Measurements from ENCODE around the gene OBSCN. TPM values are rescaled to one million over a fixed set of nuclear protein-coding genes. Genes with fewer than 3 reads are reported as not detected.
"Not testable (repeated sequence)": the region's sequence is repeated elsewhere in the genome, so short reads cannot be mapped to it uniquely, and the experiment has no call there.

The OBSCN gene
- total and polyA plus RNA-seq, 5 donors from 2014 or later: 0.13 to 57.1 (median 1.1) TPM

DNA sequence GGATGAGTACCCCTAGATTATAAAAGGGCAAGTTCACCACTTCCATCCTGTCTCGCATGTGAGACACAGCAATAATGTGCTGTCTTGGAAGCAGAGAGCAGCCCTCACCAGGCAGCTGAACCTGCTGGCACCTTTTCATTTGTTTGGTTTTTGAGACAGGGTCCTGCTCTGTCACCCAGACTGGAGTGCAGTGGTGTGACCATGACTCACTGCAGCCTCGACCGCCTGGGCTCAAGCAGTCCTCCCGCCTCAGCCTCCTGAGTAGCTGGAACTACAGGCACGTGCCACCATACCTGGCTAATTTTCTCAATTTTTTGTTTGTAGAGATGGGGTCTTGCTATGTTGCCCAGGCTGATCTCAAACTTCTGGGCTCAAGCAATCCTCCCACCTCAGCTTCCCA lies 20.3 kb downstream of the OBSCN start:
- H3K27ac ChIP-seq (ENCODE audit: insufficient read depth, low read length, poor library complexity, severe bottlenecking); H3K4me1 ChIP-seq (ENCODE audit: control insufficient read depth, insufficient read depth, low read length, poor library complexity, severe bottlenecking); H3K4me3 Mint-ChIP-seq; H3K27me3 Mint-ChIP-seq; H3K9me3 ChIP-seq (ENCODE audit: control insufficient read depth in 2 of 2, low read length in 2 of 2); H3K4me1 Mint-ChIP-seq; H3K27me3 ChIP-seq (ENCODE audit: control insufficient read depth, insufficient read depth, low read length); H3K27ac Mint-ChIP-seq; ATAC-seq (ENCODE audit: low read depth in 2 of 2); H3K4me3 ChIP-seq (ENCODE audit: low read depth, low read length); DNase-seq: not testable (repeated sequence)
- Mint-ChIP-seq H3K9me3 (peaks cover 0 to 10% (median 1%) of the 10 kb centered on the region in 7 donors), H3K36me3 (peaks cover 80% of the 10 kb centered on the region)
- peaks cover 21% of the 10 kb centered on the region for H3K36me3 ChIP-seq (ENCODE audit: control insufficient read depth, insufficient read depth, low read length)

- Histone ChIP-seq H3K36me3 (ENCODE audit: control insufficient read depth, insufficient read depth, low read length) (peaks cover 21% of the 10 kb centered on the region), H3K4me3 (ENCODE audit: low read depth, low read length) (no peak overlapping the region), H3K9me3 (ENCODE audit: control insufficient read depth in 2 of 2, low read length in 2 of 2) (peaks cover 0 to 5% of the 10 kb centered on the region in 2 experiments), H3K27me3 (ENCODE audit: control insufficient read depth, insufficient read depth, low read length) (no peaks in the 10 kb centered on the region), H3K4me1 (ENCODE audit: control insufficient read depth, insufficient read depth, low read length, poor library complexity, severe bottlenecking) (no peaks in the 10 kb centered on the region), H3K27ac (ENCODE audit: insufficient read depth, low read length, poor library complexity, severe bottlenecking) (no peak overlapping the region)
- no peak overlapping the region for H3K4me3 Mint-ChIP-seq
- H3K27me3 Mint-ChIP-seq: no peaks in the 10 kb centered on the region
- DNase-seq (no peak), ATAC-seq (ENCODE audit: low read depth in 2 of 2) (no peak)
- H3K9me3 Mint-ChIP-seq: peaks cover 0 to 14% (median 2%) of the 10 kb centered on the region in 7 donors
- H3K36me3 Mint-ChIP-seq: peaks cover 80% of the 10 kb centered on the region
- peak overlapping the region in 1 of 3 donors; percentile 12 for H3K27ac Mint-ChIP-seq
- peaks cover 0 to 8% (median under 1%) of the 10 kb centered on the region in 4 donors for H3K4me1 Mint-ChIP-seq
Measured at GRCh38 chr1:228228601-228229074, 20.8 kb downstream of the OBSCN start.

DNA sequence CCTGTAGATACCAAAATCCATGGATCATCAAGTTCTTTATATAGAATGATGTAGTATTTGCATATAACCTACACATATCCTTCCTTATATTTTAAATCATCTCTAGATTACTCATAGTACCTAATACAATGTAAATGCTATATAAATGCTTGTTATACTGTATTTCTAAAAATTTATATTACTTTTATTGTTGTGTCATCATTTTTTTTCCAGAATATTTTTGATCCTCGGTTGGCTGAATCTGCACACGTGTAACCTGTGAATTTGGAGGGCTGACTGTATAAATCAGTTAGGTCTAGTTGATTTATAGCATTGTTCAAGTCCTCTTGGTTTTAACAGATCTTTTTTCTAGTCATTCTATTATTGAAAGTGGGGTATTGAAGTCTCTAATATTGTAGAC lies 23.3 kb downstream of the OBSCN start:
- H3K27ac Mint-ChIP-seq: no peak overlapping the region

GRCh38 chr1:228233136-228233535 lies 25.3 kb downstream of the OBSCN start:
- Histone ChIP-seq H3K27me3 (ENCODE audit: control insufficient read depth, insufficient read depth, low read length) (no peaks in the 10 kb centered on the region), H3K4me1 (ENCODE audit: control insufficient read depth, insufficient read depth, low read length, poor library complexity, severe bottlenecking) (no peaks in the 10 kb centered on the region), H3K4me3 (ENCODE audit: low read depth, low read length) (no peak overlapping the region), H3K36me3 (ENCODE audit: control insufficient read depth, insufficient read depth, low read length) (peaks cover 12% of the 10 kb centered on the region), H3K9me3 (ENCODE audit: control insufficient read depth in 2 of 2, low read length in 2 of 2) (peaks cover 0 to 9% of the 10 kb centered on the region in 2 experiments), H3K27ac (ENCODE audit: insufficient read depth, low read length, poor library complexity, severe bottlenecking) (no peak overlapping the region)
- DNase-seq: no peak
- Mint-ChIP-seq H3K36me3 (peaks cover 65% of the 10 kb centered on the region), H3K9me3 (peaks cover 0 to 26% (median 9%) of the 10 kb centered on the region in 7 donors), H3K27me3 (no peaks in the 10 kb centered on the region), H3K4me1 (peaks cover 0 to 10% (median 2%) of the 10 kb centered on the region in 4 donors), H3K4me3 (no peak overlapping the region), H3K27ac (no peak overlapping the region)
- no peak for ATAC-seq (ENCODE audit: low read depth in 2 of 2)

More for the DNA sequence above, 23.3 kb downstream of the OBSCN start:
- Histone ChIP-seq H3K9me3 (ENCODE audit: control insufficient read depth in 2 of 2, low read length in 2 of 2) (peaks cover 0 to 6% of the 10 kb centered on the region in 2 experiments), H3K36me3 (ENCODE audit: control insufficient read depth, insufficient read depth, low read length) (peaks cover 12% of the 10 kb centered on the region), H3K4me3 (ENCODE audit: low read depth, low read length) (no peak overlapping the region), H3K27me3 (ENCODE audit: control insufficient read depth, insufficient read depth, low read length) (no peaks in the 10 kb centered on the region), H3K4me1 (ENCODE audit: control insufficient read depth, insufficient read depth, low read length, poor library complexity, severe bottlenecking) (no peaks in the 10 kb centered on the region), H3K27ac (ENCODE audit: insufficient read depth, low read length, poor library complexity, severe bottlenecking) (no peak overlapping the region)
- DNase-seq: no peak
- Mint-ChIP-seq H3K4me1 (peaks cover 0 to 10% (median 2%) of the 10 kb centered on the region in 4 donors), H3K27me3 (no peaks in the 10 kb centered on the region), H3K9me3 (peaks cover 0 to 19% (median 8%) of the 10 kb centered on the region in 7 donors), H3K36me3 (peaks cover 72% of the 10 kb centered on the region), H3K4me3 (no peak overlapping the region)
- no peak for ATAC-seq (ENCODE audit: low read depth in 2 of 2)

GRCh38 chr1:228234921-228235320 lies 27.1 kb downstream of the OBSCN start:
- Histone ChIP-seq H3K4me1 (ENCODE audit: control insufficient read depth, insufficient read depth, low read length, poor library complexity, severe bottlenecking) (no peaks in the 10 kb centered on the region), H3K4me3 (ENCODE audit: low read depth, low read length) (no peak overlapping the region), H3K36me3 (ENCODE audit: control insufficient read depth, insufficient read depth, low read length) (peaks cover 12% of the 10 kb centered on the region), H3K27ac (ENCODE audit: insufficient read depth, low read length, poor library complexity, severe bottlenecking) (no peak overlapping the region), H3K27me3 (ENCODE audit: control insufficient read depth, insufficient read depth, low read length) (no peaks in the 10 kb centered on the region), H3K9me3 (ENCODE audit: control insufficient read depth in 2 of 2, low read length in 2 of 2) (peaks cover 0 to 9% of the 10 kb centered on the region in 2 experiments)
- Mint-ChIP-seq H3K4me3 (no peak overlapping the region), H3K36me3 (peaks cover 70% of the 10 kb centered on the region), H3K9me3 (peaks cover 3 to 29% (median 11%) of the 10 kb centered on the region in 7 donors), H3K27ac (no peak overlapping the region), H3K4me1 (peaks cover 0 to 10% (median 7%) of the 10 kb centered on the region in 4 donors), H3K27me3 (no peaks in the 10 kb centered on the region)
- ATAC-seq (ENCODE audit: low read depth in 2 of 2): no peak
- no peak for DNase-seq

DNA sequence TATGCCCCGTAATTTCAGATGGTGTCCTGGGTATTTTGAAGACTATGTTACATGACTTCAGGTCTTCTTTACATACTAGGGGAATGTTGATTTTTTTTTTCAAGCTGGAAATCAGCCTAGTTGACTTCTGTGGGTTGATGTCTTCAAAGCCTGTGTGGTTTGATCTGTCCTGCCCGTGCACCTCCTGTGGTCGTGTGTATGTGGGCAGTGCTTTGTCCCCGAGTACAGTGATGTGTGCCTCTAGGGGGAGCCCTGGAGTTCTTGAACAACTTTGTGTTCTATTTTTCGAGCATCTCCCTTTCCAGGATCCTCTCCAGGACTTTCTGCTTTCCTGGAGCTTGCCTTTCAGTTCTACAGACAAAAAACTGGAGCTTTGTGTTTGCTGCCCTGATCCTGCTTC lies 28.9 kb downstream of the OBSCN start:
- H3K27me3 Mint-ChIP-seq: no peaks in the 10 kb centered on the region
- Histone ChIP-seq H3K27ac (ENCODE audit: insufficient read depth, low read length, poor library complexity, severe bottlenecking) (no peak overlapping the region), H3K4me1 (ENCODE audit: control insufficient read depth, insufficient read depth, low read length, poor library complexity, severe bottlenecking) (no peaks in the 10 kb centered on the region), H3K9me3 (ENCODE audit: control insufficient read depth in 2 of 2, low read length in 2 of 2) (peaks cover 11 to 16% of the 10 kb centered on the region in 2 experiments), H3K27me3 (ENCODE audit: control insufficient read depth, insufficient read depth, low read length) (no peaks in the 10 kb centered on the region), H3K4me3 (ENCODE audit: low read depth, low read length) (no peak overlapping the region), H3K36me3 (ENCODE audit: control insufficient read depth, insufficient read depth, low read length) (peaks cover 15% of the 10 kb centered on the region)
- peak overlapping the region in 1 of 4 donors; percentile 2 for H3K4me3 Mint-ChIP-seq
- ATAC-seq (ENCODE audit: low read depth in 2 of 2): no peak
- H3K36me3 Mint-ChIP-seq: peaks cover 72% of the 10 kb centered on the region
- no peak overlapping the region for H3K27ac Mint-ChIP-seq
- peak in 1 of 3 donors; percentile 29 for DNase-seq
- peaks cover 3 to 43% (median 16%) of the 10 kb centered on the region in 7 donors for H3K9me3 Mint-ChIP-seq
- peaks cover 0 to 7% (median 6%) of the 10 kb centered on the region in 4 donors for H3K4me1 Mint-ChIP-seq

DNA sequence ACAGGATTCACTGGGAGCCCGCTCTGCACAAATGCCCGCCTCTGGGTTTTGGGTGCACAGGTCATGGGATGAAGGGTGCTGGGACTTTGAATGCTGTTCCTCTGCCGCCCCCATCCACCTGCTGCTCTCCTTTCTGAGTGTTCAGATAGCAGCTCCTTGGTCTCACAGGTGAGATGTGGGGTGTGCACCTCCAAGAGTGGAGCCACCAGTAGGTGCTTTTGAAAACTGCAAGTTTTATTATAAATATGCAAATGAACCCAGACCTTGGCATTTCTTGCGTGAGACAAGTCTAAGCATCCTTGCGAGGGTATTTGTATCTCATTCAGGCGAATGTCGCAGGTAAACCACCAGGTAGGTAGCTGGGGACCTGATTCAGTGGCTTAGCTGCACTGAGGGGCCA lies 30.2 kb downstream of the OBSCN start:
- Histone ChIP-seq H3K9me3 (ENCODE audit: control insufficient read depth in 2 of 2, low read length in 2 of 2) (peaks cover 23 to 25% of the 10 kb centered on the region in 2 experiments), H3K36me3 (ENCODE audit: control insufficient read depth, insufficient read depth, low read length) (peaks cover 16% of the 10 kb centered on the region), H3K4me1 (ENCODE audit: control insufficient read depth, insufficient read depth, low read length, poor library complexity, severe bottlenecking) (no peaks in the 10 kb centered on the region), H3K27ac (ENCODE audit: insufficient read depth, low read length, poor library complexity, severe bottlenecking) (no peak overlapping the region), H3K4me3 (ENCODE audit: low read depth, low read length) (no peak overlapping the region), H3K27me3 (ENCODE audit: control insufficient read depth, insufficient read depth, low read length) (no peaks in the 10 kb centered on the region)
- DNase-seq (no peak), ATAC-seq (ENCODE audit: low read depth in 2 of 2) (no peak)
- Mint-ChIP-seq H3K36me3 (peaks cover 73% of the 10 kb centered on the region), H3K4me3 (no peak overlapping the region), H3K4me1 (peaks cover 0 to 7% (median 4%) of the 10 kb centered on the region in 4 donors), H3K27ac (no peak overlapping the region), H3K27me3 (no peaks in the 10 kb centered on the region), H3K9me3 (peaks cover 3 to 50% (median 23%) of the 10 kb centered on the region in 7 donors)

GRCh38 chr1:228238461-228238860 lies 30.6 kb downstream of the OBSCN start:
- H3K36me3 ChIP-seq (ENCODE audit: control insufficient read depth, insufficient read depth, low read length): peaks cover 20% of the 10 kb centered on the region
- no peak overlapping the region for H3K27ac ChIP-seq (ENCODE audit: insufficient read depth, low read length, poor library complexity, severe bottlenecking)
- peaks cover 4 to 51% (median 22%) of the 10 kb centered on the region in 7 donors for H3K9me3 Mint-ChIP-seq
- DNase-seq (no peak), ATAC-seq (ENCODE audit: low read depth in 2 of 2) (no peak)
- H3K9me3 ChIP-seq (ENCODE audit: control insufficient read depth in 2 of 2, low read length in 2 of 2): peaks cover 23 to 28% of the 10 kb centered on the region in 2 experiments
- no peak overlapping the region for H3K4me3 Mint-ChIP-seq
- peaks cover 73% of the 10 kb centered on the region for H3K36me3 Mint-ChIP-seq
- H3K4me1 Mint-ChIP-seq: peaks cover 0 to 7% (median 4%) of the 10 kb centered on the region in 4 donors
- H3K4me1 ChIP-seq (ENCODE audit: control insufficient read depth, insufficient read depth, low read length, poor library complexity, severe bottlenecking): no peaks in the 10 kb centered on the region
- no peak overlapping the region for H3K4me3 ChIP-seq (ENCODE audit: low read depth, low read length)
- H3K27me3 Mint-ChIP-seq: no peaks in the 10 kb centered on the region
- no peaks in the 10 kb centered on the region for H3K27me3 ChIP-seq (ENCODE audit: control insufficient read depth, insufficient read depth, low read length)
- H3K27ac Mint-ChIP-seq: no peak overlapping the region

All from CD4-positive, CD25-positive, alpha-beta regulatory T cell (primary cell).